ENCODE measurements around the gene LOXL3.

The LOXL3 gene, protein sequence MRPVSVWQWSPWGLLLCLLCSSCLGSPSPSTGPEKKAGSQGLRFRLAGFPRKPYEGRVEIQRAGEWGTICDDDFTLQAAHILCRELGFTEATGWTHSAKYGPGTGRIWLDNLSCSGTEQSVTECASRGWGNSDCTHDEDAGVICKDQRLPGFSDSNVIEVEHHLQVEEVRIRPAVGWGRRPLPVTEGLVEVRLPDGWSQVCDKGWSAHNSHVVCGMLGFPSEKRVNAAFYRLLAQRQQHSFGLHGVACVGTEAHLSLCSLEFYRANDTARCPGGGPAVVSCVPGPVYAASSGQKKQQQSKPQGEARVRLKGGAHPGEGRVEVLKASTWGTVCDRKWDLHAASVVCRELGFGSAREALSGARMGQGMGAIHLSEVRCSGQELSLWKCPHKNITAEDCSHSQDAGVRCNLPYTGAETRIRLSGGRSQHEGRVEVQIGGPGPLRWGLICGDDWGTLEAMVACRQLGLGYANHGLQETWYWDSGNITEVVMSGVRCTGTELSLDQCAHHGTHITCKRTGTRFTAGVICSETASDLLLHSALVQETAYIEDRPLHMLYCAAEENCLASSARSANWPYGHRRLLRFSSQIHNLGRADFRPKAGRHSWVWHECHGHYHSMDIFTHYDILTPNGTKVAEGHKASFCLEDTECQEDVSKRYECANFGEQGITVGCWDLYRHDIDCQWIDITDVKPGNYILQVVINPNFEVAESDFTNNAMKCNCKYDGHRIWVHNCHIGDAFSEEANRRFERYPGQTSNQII

GRCh38 chr2:74553892-74554819 is at the start of gene LOXL3, which contains the start of gene DOK1:
LOXL3 (minus strand) TSS chr2:74553942; CDS start chr2:74552634, 1,308 bp downstream.
DOK1 (plus strand) TSS chr2:74554720; CDS start chr2:74554755, 35 bp downstream.
- DNase-seq: peak; percentile 67

- no peak for DNase-seq
These were observed 49.0 kb upstream of the LOXL3 start for GRCh38 chr2:74602586-74603281.

- DNase-seq: no peak
These were observed 45.9 kb upstream of the LOXL3 start for GRCh38 chr2:74599676-74600075.

GRCh38 chr2:74597410-74597809 is 43.7 kb upstream of the LOXL3 start:
- no peak for DNase-seq

DNA sequence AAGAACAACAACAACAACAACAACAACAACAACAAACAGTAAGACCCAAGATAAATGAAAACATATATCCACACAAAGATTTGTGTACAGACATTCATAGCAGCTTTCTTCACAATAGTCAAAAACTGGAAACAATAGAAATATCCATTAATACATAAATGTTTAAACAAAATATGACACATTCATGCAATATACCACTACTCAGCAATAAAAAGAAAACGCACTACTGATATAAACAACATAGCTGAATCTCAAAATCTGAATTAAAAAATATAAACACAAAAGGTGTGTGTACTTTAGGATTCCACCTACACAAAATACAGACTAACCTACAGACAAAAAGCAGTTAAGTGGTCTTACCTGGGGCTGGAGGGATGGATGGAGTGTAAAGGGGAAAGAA is 42.8 kb upstream of the LOXL3 start:
- DNase-seq: no peak

DNA sequence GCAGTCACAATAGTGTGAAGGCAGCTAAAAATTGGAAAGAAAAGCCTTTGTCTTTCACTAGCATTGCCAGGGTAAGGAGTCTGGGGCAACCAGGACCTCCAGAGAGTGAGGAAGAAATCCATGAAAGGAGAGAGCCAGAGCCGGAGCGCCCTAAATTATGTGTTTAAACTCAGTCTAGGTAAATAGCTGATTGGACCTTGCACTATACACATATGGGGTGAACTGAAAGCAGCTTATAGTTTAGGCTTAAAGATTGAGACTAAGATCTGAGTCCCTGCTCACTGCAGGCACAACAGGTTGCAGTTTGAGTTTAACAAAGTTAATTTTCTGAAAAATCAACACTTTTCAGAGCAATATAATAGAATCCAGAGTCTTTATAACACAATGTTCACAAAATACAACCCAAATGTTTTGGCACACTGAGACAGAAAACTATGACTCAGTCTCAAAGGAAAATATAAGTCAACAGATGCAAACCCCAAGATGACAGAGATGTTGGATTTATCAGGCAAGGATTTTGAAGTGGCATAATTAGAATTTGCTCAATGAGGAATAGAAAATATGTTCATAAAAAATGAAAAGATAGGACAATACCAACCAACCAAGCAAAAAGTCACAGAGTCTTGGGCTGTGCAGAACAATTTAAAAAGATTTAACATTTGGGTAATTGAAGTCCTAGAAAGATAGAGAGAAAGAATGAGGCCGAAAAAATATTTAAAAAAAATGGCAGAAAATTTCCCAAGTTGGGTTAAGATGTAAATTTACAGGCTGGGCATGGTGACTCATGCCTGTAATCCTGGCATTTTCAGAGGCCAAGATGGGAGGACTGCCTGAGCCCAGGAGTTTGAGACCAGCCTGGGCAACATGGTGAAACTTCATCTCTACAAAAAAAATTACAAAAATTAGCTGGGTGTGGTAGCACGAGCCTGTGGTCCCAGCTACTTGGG is 40.4 kb upstream of the LOXL3 start:
- no peak for DNase-seq

- DNase-seq: no peak
These were observed 34.9 kb upstream of the LOXL3 start for GRCh38 chr2:74588664-74589063.

DNA sequence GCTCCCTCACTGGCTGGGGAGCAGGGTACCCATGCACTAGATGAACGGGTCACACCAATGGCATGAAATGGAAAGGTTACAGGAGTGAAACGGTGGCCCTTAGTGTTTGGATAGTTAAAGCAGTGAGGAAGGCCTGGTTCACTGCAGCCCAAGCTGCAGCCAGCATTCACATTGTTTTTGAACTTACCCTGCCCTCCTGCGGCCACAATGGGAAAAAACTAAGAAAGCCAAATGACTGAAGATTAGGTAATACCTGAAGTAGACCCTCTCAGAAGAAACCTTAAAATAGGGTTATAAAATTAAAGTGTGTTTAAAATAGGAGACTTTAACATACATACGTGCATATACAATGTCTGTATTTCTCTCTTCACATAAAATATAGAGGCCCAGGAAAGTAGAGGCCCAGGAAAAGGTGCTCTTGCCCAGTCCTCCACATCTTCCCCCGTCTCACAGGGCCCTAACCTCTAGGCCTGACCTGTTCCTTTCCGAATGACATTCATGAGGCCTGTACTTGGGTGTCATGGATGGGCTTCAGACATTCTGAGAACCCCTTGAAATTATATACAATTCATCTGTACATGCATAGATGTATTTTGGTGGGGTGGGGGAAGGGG is 34.0 kb upstream of the LOXL3 start:
- peak; percentile 33 for DNase-seq

DNA sequence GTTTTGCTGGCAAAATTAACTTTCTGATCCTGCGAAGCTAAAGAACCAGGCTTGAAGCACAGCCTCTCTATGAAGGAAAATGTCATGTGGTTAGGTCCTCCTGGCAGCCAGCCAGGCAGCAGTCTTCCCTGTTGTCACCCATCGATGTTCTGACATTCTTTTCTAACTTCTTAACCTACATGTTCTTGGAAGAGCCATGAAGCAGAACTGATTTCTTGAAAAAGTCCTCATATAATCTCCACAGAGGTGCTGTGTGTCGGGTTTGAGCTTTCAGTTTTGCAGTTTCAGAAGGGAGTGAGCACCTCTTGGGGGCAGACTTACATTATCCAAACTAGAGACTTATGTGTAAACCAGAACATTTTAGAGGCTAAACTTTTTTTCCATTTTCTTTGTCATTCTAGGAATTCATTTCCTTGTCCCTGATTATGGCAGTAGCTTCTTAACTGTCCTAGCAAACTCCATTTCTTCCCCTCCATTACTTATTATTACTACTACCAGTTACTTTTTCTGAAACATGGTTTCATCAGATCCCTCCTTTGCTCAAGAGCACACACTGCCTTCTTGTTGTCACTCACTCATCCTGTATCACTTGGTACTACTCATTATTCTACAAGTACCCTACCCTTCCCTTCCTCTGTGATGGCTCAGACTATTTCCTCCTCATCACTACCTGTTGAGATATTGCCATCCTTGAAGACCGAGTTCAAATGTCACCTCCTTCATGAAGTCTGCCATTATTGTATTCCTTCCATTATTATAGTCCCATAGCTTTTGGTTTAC is 31.9 kb upstream of the LOXL3 start:
- DNase-seq: no peak

DNA sequence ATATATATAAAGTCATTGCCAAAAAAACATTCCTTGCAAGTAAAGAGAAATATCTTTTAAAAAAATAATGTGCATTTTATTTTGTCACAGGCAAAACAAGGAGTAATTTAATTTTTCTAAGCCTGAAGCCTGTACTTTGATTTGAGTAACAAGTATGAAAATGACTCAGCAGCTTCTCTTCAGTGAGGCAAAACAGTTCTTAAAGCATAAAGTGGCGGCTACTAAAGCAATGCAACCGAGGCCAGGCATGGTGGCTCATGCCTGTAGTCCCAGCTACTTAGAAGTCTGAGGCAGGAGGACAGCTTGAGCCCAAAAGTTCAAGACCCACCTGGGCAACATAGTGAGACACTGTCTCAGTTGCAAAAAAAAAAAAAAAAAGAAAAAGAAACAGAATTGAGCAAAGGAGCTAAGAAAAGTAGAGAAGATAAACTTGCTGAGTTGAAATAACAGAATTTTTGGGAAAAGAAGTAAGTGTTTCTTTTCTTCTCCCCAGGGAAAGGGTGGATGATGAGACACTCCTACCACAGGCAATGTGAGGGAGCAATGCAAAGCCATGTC is 30.4 kb upstream of the LOXL3 start:
- no peak for DNase-seq

- no peak for DNase-seq
These were observed 29.8 kb upstream of the LOXL3 start for GRCh38 chr2:74583504-74583903.

GRCh38 chr2:74582184-74582583 is 28.4 kb upstream of the LOXL3 start:
- DNase-seq: no peak

DNA sequence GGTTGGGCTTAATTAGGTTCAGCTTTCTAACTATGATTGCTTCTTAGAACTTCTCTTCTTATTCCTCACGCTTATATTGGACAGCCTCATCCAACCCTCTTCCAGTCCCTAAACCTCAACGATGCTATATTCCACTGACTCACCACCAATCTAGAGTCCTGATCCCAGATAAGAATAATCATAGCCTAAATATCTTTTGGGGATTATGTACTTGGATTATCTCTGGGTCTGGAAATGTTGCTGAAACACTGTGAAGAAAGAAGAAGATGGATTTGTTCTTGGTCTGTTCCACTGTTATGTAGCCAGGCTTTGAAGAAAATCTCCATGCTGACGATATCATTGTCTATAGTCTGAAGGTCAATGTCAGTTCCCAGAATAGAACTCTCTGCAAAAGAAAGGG is 27.7 kb upstream of the LOXL3 start:
- no peak for DNase-seq

- DNase-seq: no peak
These were observed 24.7 kb upstream of the LOXL3 start for GRCh38 chr2:74578408-74578807.

DNA sequence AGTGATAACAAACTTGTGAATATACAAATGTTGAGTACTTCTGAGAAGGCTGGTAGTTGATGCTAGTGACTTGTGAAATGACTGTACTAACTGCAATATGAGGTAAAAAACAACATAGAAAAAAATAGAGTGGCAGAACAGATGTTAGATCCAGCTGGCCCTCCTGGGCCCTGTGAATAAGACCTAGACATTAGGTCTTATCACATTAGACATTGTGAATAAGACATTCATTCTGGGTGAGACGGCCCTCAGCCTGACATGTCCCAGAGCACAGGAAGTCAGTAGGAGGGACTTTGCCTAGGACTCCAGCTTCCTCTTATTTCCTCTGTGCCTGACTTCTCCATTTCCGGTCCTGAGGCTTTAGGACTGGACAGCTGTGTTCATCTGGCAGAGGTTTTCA is 23.7 kb upstream of the LOXL3 start:
- DNase-seq: no peak

- no peak for DNase-seq
These were observed 23.1 kb upstream of the LOXL3 start for GRCh38 chr2:74576863-74577229.

GRCh38 chr2:74576211-74576862 is 22.6 kb upstream of the LOXL3 start:
- DNase-seq: no peak

DNA sequence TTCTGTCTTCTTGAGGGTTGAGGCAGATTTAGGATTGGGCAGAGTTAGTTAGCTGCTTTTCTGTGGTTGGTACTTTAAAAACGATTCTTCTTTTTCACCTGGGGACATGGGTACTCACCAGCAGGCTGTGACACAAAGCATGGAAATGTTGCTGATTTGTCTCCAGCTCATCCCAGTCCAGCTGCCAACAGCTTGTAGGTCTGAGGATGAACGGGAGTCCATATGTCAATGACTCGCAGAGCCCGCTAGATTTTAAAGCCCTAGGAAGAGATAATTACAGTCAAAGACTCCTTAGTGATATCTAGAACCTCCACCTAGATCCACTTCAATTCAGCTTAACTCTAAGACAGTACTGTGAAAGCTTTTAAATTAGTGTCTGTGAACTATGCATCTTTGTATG is 21.6 kb upstream of the LOXL3 start:
- DNase-seq: no peak
